Esophagus mucosa (tissue), 1 donor: ENCODE measurements around the gene CTTNBP2. TPM values are rescaled to one million over a fixed set of nuclear protein-coding genes. Genes with fewer than 3 reads are reported as not detected.
A peak's percentile ranks its signal among the peaks of the same experiment; 100 is the strongest.
"Not testable (repeated sequence)": the region's sequence is repeated elsewhere in the genome, so short reads cannot be mapped to it uniquely, and the experiment has no call there.

Experiments used
- ATAC-seq: fragments of 200-7000 bp; cut with Tn5 transposase; one replicate; pipeline ENCODE4 v1.9.1; 2020
- total RNA-seq: library from RNA; stranded (reverse); gene quantifications from one replicate; pipeline ENCODE4 v1.2.4, GENCODE V29; 2023
- donor health status: DM: yes; HTN: yes; CAD: no.

Gene CTTNBP2
- total RNA-seq, 1 donor from 2014 or later, result 16.9 TPM

- no peak for ATAC-seq
These were observed 144.2 kb downstream of the CTTNBP2 start for GRCh38 chr7:117728890-117729624.

DNA sequence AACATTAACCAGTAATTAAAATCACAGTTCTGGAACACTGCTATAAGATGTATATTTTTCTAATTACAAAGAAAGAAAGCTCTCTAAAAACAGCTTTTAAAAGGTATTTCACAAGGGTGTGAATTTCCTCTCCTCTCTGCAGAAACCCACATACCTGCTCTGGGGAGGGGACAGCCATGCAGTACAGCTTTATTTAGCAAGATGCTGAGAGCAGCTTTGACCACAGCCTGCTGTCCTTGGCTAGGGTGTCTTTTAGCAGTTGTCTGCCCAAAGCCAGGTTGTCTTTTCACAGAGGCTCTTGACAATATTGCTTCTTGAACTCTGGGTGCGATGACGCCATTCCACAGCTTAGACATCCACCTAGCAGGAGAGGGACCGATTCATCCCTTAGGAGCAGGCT, 148.3 kb downstream of the CTTNBP2 start:
- ATAC-seq, result no peak

DNA sequence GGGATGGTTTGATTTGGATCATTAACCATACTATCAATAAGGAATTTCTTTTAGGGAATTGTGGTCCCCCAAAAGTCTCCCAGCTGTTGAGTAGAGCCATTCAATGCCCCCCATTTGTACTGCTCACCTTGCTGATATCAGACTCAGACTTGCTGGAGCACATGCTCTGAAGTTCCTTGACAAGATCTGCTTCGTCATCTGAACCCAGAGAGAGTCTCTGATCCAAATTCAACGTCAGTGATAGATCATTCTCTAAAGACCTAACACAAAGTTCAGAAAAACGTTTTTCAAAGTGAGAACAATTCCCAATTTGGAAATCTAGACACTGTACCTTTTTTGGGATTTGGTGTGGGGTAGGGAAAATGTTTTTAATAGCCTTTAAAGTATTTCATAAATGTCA, 153.9 kb downstream of the CTTNBP2 start:
- no peak for ATAC-seq

- no peak for ATAC-seq
These were observed 155.0 kb downstream of the CTTNBP2 start for GRCh38 chr7:117718116-117718835.

DNA sequence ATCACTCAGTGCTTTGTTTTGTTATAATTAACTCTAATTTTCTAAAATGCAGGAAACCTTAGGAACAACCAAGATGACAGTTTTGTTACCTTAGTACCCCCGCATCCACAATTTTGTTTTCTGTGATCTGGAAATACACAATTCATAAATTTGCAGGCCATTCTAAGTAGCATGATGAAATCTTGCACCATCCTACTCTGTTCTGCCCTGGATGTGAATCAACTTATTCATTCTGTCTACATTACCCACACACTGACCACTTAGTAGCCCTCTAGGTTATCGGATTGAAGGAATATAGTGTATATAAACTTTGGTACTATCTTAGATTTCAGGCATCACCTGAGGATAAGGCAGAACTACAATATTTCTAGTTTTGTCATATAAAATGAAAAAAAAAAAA, 155.9 kb downstream of the CTTNBP2 start:
- no peak for ATAC-seq

- no peak for ATAC-seq
These were observed 156.4 kb downstream of the CTTNBP2 start for GRCh38 chr7:117716707-117717299.

- ATAC-seq, result peak; percentile 77
These were observed 157.3 kb downstream of the CTTNBP2 start for GRCh38 chr7:117715784-117716445.

GRCh38 chr7:117711556-117711955, 161.7 kb downstream of the CTTNBP2 start:
- no peak for ATAC-seq

- ATAC-seq, result not testable (repeated sequence)
These were observed 165.1 kb downstream of the CTTNBP2 start for GRCh38 chr7:117708173-117708572.

- no peak for ATAC-seq
These were observed 166.2 kb downstream of the CTTNBP2 start for GRCh38 chr7:117707080-117707479.

DNA sequence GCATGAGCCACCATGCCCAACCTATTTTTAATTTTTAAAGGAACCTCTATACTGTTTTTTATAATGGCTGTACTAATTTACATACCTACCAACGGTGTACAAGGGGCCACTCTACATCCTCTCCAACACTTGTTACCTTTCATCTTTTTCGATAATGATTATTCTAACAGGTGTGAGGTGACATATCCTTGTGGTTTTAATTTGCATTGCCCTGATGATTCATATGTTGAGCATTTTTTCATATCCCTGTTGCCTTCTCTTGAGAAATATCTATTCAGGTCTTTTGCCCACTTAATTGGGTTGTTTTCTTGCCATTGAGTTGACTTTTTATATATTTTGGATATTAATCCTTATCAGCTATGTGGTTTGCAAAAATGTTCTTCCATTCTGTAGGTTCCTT, 167.0 kb downstream of the CTTNBP2 start:
- ATAC-seq, result peak; percentile 26

DNA sequence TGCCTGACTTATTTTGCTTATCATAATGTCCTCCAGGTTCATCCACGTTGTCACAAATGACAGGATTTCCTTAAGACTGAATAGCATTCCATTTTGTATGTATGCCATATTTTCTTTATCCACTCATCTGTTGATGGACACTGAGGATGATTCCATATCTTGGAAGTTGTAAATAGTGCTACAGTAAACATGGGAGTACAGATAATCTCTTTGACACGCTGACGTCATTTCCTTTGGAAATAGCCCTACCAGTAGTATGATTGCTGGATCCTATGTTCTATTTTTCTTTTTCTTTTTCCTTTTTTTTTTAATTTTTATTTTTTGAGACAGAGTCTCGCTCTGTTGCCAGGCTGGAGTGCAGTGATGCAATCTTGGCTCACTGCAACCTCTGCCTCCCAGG, 167.6 kb downstream of the CTTNBP2 start:
- no peak for ATAC-seq

DNA sequence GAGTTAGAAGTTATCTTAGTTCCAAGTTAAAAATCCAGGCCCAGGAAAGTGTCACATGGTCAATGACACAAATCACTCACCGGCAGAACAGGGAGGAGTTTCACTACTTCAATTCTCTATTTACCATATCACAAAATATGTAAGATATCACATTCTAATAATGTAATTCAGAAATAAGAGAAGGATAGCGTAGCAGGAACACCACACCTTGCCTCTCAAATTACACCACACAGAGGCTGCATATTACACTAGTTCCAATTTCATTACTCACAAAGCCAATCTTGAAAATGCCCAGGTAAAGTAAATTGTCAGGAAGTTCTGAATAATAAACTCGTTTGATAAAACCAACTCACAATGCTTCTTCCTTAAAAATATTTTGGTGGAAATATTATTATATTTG, 169.2 kb downstream of the CTTNBP2 start:
- ATAC-seq, result no peak

DNA sequence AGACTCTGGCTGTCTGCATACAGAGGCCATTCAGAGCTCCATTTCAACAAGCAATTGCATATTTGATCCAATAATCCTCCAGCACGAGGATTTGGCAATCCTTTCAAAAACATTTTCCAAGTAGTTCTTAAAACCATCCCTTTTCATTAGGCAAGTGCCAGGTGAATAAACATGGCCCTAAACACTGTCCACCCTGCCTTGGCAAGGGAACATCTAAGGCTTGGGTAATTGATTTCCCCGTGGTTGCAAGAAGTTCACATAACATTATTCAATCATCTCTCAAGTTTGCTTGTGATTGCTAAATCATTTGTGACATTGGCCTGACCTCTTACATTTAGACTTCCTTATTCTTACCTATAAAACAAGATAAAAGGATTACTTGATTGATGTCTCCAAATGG, 175.2 kb downstream of the CTTNBP2 start:
- no peak for ATAC-seq

GRCh38 chr7:117692338-117692737, 180.9 kb downstream of the CTTNBP2 start:
- no peak for ATAC-seq

GRCh38 chr7:117690147-117690546, 183.1 kb downstream of the CTTNBP2 start:
- no peak for ATAC-seq

DNA sequence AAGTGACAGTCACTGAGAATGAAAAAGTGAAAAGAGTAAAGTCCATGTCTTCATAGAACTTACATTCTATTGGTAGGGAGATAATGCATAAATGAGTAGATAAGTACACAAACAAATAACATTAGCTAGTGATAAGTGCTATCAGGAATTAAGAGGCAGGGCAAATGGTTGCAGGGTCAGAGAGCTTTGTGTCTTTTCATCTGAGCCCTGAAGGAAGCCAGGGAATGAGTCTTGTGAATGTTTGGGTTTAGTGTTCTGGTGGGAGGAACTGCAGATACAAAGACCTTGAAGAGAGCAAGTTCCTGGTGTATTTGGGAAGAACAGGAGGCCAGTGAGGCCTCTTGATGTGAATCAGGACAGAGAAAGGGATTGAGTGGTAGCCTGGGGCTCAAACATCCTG, 183.8 kb downstream of the CTTNBP2 start:
- ATAC-seq, result no peak

DNA sequence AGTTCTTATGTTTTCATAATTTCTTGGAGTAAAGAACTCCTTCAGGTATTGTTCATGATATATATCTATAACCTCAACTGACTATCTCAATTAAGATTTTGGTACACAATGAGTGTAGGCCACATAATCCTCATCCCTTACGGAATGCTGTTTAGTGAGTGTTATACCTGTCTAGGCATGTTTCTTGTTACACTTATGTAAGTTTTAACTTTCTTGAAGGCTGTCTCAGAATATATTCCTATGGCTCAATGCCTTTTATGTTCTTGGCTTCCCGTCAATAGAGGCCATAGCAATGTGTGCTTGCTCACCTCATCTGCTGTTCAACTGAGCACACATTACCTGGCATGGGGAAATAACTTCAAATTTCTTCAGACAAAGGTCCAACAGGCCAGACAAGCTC, 185.1 kb downstream of the CTTNBP2 start:
- peak; percentile 99 for ATAC-seq

GRCh38 chr7:117686311-117686935, 186.8 kb downstream of the CTTNBP2 start:
- ATAC-seq, result no peak

GRCh38 chr7:117685795-117686194, 187.4 kb downstream of the CTTNBP2 start:
- no peak for ATAC-seq

DNA sequence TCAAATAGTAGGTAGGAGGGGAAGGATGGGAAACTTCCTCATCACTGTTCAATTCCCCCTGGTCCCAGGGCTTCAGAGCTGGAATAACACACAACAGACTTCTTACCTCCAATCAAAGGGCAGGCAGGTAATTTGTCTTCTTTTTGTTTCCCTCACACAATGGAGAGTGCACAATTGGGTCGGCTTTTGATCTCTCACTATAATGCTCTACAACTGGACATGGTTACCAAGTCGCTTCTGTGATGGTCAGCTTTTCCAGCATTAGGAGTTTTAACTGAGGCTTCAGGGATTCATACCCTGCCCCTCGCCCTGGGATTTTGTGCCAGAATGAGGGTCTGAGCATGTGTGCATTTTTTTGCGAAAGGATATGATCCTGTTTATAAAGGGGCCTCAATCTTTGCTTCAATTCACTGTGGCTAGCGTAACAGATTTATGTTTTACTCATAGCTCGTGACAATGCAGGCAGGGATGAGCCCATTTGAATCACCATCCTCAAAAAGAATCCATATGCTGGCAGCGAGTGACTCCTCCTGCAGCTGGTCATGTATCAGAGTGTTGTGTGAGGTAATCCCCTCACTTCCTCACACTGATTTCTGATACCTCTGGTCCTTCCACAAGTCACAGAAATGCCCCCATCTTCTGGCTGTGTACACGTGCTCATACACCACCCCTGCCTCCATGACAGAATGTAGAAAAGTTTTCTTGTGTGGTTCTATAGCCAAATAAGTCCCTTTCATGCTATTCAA, 189.6 kb downstream of the CTTNBP2 start:
- no peak for ATAC-seq
